ENCODE results near the gene FBLIM1. TPM values are rescaled to one million over a fixed set of nuclear protein-coding genes. Genes with fewer than 3 reads are reported as not detected.
A peak's percentile ranks its signal among the peaks of the same experiment; 100 is the strongest.
"Not testable (repeated sequence)": the region's sequence is repeated elsewhere in the genome, so short reads cannot be mapped to it uniquely, and the experiment has no call there.

The FBLIM1 gene
- total RNA-seq, 1 experiment from 2014 or later = 95.6 TPM

DNA sequence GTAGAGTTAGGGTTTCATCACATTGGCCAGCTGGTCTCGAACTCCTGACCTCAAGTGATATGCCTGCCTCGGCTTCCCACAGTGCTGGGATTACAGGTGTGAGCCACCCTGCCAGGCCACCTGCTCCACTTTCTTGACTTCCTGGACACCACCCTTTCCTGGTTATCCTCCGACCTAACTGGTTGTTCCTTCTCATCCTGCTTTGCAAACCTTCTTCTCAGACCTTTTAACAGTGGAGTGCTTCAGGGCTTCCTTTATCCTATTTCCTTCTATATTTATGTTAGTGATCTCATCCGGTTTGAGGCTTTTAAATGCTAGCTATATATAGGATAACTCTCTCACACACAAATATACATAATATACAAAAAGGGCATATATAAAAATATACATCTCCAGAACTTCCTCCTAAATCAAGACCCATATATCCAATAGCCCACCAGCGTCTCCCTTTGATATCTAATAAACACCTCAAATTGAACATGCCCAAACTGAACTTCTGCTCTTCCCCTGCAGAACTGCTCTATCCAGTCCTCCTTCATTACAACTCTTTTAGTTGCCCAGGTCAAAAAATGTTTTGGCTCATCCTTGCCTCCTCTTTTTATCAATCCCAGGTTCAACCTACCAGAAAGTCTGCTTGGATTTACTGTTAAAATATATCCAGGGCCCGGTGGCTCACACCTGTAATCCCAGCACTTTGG lies 68.4 kb downstream of the FBLIM1 start:
- Histone ChIP-seq H3K36me3 (replicated peaks; ENCODE audit: control insufficient read depth, insufficient read depth, low read length) (no peaks in the 10 kb centered on the region), H3K27me3 (ENCODE audit: control insufficient read depth, insufficient read depth, low read length) (no peaks in the 10 kb centered on the region), H3K4me3 (ENCODE audit: insufficient read depth, low read depth, low read length) (no peak overlapping the region)
- no peak for DNase-seq

DNA sequence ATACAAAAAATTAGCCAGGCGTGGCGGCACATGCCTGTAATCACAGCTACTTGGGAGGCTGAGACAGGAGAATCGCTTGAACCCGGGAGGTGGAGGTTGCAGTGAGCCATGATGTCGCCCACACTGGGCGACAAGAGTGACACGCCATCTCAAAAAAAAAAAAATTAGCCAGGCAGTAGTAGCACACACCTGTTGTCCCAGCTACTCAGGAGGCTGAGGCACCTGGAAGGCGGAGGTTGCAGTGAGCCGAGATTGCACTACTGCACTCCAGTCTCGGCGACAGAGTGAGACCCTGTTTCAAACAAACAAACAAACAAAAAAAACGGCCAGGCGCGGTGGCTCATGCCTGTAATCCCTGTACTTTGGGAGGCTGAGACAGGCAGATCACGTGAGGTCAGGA lies 69.0 kb downstream of the FBLIM1 start:
- DNase-seq; H3K27me3 ChIP-seq (ENCODE audit: control insufficient read depth, insufficient read depth, low read length); H3K36me3 ChIP-seq (replicated peaks; ENCODE audit: control insufficient read depth, insufficient read depth, low read length); H3K4me3 ChIP-seq (ENCODE audit: insufficient read depth, low read depth, low read length): not testable (repeated sequence)

DNA sequence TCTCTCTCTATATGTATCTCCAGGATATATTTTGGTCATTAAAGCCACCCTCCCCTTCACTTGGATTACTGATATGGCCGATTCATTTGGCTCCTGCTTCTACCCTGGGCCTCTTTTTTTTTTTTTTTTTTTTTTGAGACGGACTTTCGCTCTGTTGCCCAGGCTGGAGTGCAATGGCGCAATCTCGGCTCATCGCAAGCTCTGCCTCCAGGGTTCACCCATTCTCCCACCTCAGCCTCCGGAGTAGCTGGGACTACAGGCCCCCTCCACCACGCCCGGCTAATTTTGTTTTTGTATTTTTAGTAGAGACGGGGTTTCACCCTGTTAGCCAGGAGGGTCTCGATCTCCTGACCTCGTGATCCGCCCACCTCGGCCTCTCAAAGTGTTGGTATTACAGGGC lies 70.3 kb downstream of the FBLIM1 start:
- H3K27me3 ChIP-seq (ENCODE audit: control insufficient read depth, insufficient read depth, low read length); DNase-seq: not testable (repeated sequence)

DNA sequence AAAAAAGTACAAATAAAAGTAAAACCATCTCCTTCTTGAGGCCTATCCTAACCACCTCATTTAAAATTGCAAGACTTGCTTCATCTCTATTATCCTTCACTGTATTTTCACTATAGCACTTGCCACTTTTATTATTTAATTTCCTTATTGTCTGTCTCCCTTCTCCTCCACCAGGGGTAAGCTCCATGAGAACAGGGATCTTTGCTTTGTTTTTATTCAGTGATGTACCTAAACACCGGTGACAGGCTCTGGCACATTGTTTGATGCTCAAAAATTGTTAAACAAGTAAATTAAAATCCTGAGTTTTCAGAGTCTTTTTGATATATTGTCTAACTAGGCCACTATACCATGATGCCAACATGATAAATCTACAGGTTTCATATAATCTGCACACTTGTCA lies 71.7 kb downstream of the FBLIM1 start:
- peak; percentile 59 for DNase-seq
- no peak overlapping the region for H3K4me3 ChIP-seq (ENCODE audit: insufficient read depth, low read depth, low read length)
- no peaks in the 10 kb centered on the region for H3K36me3 ChIP-seq (replicated peaks; ENCODE audit: control insufficient read depth, insufficient read depth, low read length)
- H3K27me3 ChIP-seq (ENCODE audit: control insufficient read depth, insufficient read depth, low read length) = no peaks in the 10 kb centered on the region

More for the DNA sequence above, 70.3 kb downstream of the FBLIM1 start:
- not testable (repeated sequence) for H3K36me3 ChIP-seq (replicated peaks; ENCODE audit: control insufficient read depth, insufficient read depth, low read length); H3K4me3 ChIP-seq (ENCODE audit: insufficient read depth, low read depth, low read length)

DNA sequence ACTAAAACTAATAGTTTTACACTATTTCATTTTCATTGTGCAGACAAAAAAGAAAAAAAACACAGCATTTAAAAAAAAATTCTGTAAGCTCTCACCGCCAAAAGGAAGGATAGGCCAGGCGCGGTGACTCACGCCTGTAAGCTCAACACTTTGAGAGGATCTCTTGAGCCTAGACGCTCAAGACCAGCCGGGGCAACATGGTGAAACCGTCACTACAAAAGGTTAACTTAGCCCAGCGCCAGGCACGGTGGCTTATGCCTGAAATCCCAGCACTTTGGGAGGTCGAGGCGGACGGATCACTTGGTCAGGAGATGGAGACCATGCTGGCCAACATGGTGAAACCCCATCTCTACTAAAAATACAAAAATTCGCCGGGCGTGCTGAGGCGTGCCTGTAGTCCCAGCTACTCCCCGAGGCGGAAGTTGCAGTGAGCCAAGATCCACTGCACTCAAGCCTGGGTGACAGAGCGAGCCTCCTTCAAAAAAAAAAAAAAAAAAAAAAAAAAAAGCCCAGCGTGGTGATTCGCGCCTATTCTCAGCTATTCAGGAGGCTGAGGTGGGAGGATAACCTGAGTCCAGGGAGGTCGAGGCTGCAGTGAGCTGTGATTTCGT lies 74.6 kb downstream of the FBLIM1 start:
- no peaks in the 10 kb centered on the region for H3K27me3 ChIP-seq (ENCODE audit: control insufficient read depth, insufficient read depth, low read length)
- H3K4me3 ChIP-seq (ENCODE audit: insufficient read depth, low read depth, low read length) = no peak overlapping the region
- DNase-seq = no peak
- H3K36me3 ChIP-seq (replicated peaks; ENCODE audit: control insufficient read depth, insufficient read depth, low read length) = no peaks in the 10 kb centered on the region

DNA sequence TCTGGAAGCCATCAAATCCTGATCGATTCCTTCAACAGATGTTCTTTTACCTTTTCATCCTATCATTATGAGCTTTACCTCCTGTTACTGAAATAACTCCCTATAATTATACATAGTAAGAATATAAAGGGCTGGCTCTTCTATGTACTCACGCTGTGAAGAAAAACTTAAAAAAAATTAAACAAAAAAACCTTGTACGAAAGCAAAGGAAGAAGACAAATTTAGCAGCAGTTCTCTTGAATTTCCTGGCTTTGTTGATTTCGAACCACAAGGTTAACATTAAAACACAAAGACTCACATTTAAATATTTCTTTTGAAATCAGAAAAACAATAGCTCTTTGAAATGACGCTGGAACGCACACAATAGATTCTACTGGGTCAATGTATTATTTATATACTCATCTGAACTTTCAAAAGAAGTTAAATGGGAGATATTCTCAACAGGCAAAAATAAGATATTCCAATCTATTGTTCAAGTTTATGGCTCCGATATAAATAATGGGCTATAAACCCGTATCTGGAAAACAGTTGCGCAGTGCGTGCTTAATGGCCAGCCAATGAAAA lies 75.3 kb downstream of the FBLIM1 start:
- no peaks in the 10 kb centered on the region for H3K36me3 ChIP-seq (replicated peaks; ENCODE audit: control insufficient read depth, insufficient read depth, low read length)

DNA sequence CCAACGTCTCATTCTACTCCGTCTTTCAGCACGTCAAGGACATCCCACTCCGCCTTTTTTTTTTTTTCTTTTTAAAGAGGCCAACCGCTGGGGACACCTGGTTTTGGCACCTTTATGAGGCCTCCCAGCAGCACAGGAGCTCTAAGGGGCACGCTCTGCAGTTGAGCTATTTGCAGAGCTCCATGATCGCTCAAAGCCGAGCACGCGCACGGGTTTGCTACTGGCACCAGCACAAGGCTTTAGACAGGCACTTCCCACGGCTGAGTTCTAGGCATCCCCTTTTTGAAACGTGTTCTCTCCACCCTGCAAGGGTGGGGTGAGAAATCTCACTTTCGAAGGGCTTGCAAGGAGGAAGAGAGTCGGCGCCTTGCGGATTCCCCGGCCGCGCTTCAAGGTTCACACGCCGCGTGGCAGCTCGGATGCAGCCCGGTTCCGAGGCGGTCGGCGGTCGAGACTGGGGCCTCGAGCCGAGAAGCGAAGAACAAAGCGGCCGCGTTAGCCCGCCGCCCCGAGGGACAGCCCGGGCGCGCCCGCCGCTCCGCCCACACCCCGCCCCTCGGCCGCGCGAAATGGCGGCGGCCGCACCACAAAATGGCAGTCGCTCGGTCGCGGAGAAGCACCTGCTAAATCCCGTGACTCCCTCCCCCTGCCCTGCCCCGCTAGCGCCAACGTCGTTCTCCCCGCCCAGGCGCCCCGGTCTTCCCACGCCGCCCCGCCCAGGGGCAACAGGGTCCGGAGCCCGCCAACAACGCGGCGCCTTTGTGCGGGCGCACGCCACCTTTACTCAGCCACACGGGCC lies 76.0 kb downstream of the FBLIM1 start:
- Histone ChIP-seq H3K27me3 (ENCODE audit: control insufficient read depth, insufficient read depth, low read length) (no peaks in the 10 kb centered on the region), H3K4me3 (ENCODE audit: insufficient read depth, low read depth, low read length) (peak overlapping the region; percentile 93), H3K36me3 (replicated peaks; ENCODE audit: control insufficient read depth, insufficient read depth, low read length) (no peaks in the 10 kb centered on the region)
- peak; percentile 95 for DNase-seq

More for the DNA sequence above, 75.3 kb downstream of the FBLIM1 start:
- DNase-seq = peak; percentile 22
- no peaks in the 10 kb centered on the region for H3K27me3 ChIP-seq (ENCODE audit: control insufficient read depth, insufficient read depth, low read length)
- peak overlapping the region; percentile 93 for H3K4me3 ChIP-seq (ENCODE audit: insufficient read depth, low read depth, low read length)

DNA sequence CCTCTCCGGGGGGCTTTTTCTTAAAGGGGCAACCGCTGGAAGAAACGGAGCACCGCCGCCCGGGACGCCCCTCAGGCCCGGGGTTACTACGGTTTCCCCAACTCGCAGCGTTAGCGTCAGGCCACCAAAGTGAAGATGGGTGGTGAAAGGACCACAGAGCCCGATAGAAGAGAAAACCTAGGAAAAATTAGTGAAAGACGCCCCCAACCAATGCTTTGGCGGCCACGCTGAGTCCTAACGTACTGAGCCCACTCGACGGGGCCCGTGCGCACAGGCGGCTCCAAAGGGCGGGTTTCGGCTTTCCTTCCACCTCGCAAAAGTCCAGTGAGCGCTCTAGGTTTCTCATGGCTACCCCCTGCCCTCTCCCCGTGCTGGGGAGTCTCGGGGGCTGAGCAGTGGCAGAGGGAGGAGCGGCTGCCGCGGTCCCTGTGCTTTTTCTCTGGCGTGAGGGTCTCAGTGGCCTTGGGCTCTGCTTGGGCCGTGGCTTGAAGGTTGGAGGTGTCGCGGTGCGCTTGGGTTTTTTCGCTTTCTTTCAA lies 76.7 kb downstream of the FBLIM1 start:
- Histone ChIP-seq H3K27me3 (ENCODE audit: control insufficient read depth, insufficient read depth, low read length) (no peaks in the 10 kb centered on the region), H3K36me3 (replicated peaks; ENCODE audit: control insufficient read depth, insufficient read depth, low read length) (no peaks in the 10 kb centered on the region), H3K4me3 (ENCODE audit: insufficient read depth, low read depth, low read length) (peak overlapping the region; percentile 93)
- DNase-seq = no peak

DNA sequence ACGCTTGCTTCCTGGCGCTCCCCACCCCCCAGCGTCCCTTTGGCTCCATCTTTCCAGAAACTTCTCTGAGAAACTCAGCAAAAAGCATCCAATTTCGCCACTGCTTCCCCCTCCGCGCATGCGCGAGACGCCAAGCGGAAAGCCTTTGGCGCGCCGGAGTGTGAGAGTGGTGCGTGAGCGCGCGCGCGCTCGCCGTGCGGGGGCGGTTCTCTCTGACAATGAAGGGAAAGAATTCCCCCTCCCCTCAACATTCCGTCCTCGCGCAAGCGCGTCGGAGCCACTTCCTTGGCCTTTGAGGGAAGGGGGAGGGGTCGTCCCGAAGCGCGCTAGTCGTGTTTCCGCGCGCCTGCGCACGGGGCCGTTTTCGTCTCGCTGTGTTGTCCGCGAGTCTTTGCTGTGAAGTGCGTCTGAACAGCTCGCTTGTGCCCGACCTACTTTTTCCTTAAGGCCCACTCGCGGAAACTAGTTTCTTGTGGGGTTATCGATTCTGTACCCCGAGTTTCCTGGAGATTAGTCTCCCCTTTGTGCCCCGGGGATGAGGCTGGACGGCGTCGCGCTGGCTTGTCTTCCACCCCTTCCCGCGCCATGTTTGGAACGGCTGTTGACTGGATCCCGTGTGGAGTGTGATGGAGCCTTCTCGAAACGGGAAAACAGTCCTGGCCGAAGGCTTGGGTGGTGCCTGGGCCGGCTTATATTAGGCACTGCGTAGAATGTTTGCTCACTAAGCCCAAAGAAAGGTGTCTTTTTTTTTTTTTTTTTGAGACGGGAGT lies 77.3 kb downstream of the FBLIM1 start:
- H3K27me3 ChIP-seq (ENCODE audit: control insufficient read depth, insufficient read depth, low read length) = no peaks in the 10 kb centered on the region
- H3K36me3 ChIP-seq (replicated peaks; ENCODE audit: control insufficient read depth, insufficient read depth, low read length) = no peaks in the 10 kb centered on the region
- peak; percentile 96 for DNase-seq

More for the DNA sequence above, 77.3 kb downstream of the FBLIM1 start:
- peak overlapping the region; percentile 93 for H3K4me3 ChIP-seq (ENCODE audit: insufficient read depth, low read depth, low read length)

Other genes with a start within 250 kb of the FBLIM1 start
- 14.1 and 15.0 TPM in 2 replicates for gene CASP9, start 234.6 kb upstream of the FBLIM1 start, total RNA-seq (2014; rRNA removed; shearing (Covaris generic))
- 14.7 and 15.7 TPM in 2 replicates for gene DNAJC16, start 231.9 kb upstream of the FBLIM1 start, total RNA-seq (2014; rRNA removed; shearing (Covaris generic))
- 6.9 and 7.8 TPM in 2 replicates for gene AGMAT, start 173.7 kb upstream of the FBLIM1 start, total RNA-seq (2014; rRNA removed; shearing (Covaris generic))
- 19.4 and 19.7 TPM in 2 replicates for gene DDI2, start 141.3 kb upstream of the FBLIM1 start, total RNA-seq (2014; rRNA removed; shearing (Covaris generic))
- 79.0 and 79.6 TPM in 2 replicates for gene PLEKHM2, start 74.5 kb upstream of the FBLIM1 start, total RNA-seq (2014; rRNA removed; shearing (Covaris generic))
- 0.70 and 1.7 TPM in 2 replicates for gene SLC25A34, start 22.5 kb upstream of the FBLIM1 start, total RNA-seq (2014; rRNA removed; shearing (Covaris generic))
- 1.00 and 2.2 TPM in 2 replicates for gene TMEM82, start 16.3 kb upstream of the FBLIM1 start, total RNA-seq (2014; rRNA removed; shearing (Covaris generic))
- gene UQCRHL, start 48.9 kb downstream of the FBLIM1 start, total RNA-seq (2014; rRNA removed; shearing (Covaris generic)) = 9.3 and 14.5 TPM in 2 replicates
- gene SPEN, start 88.9 kb downstream of the FBLIM1 start, total RNA-seq (2014; rRNA removed; shearing (Covaris generic)) = 19.9 and 32.9 TPM in 2 replicates
- gene ZBTB17, start 217.3 kb downstream of the FBLIM1 start, total RNA-seq (2014; rRNA removed; shearing (Covaris generic)) = 53.5 and 62.6 TPM in 2 replicates
- 0.15 and 0.28 TPM in 2 replicates for gene SRARP, start 245.4 kb downstream of the FBLIM1 start, total RNA-seq (2014; rRNA removed; shearing (Covaris generic))

Measured in H7 (cell line).